ENCODE data around the gene USP7.
"Not testable (repeated sequence)": the region's sequence is repeated elsewhere in the genome, so short reads cannot be mapped to it uniquely, and the experiment has no call there.

Gene USP7

GRCh38 chr16:8846401-8846932, 117.2 kb downstream of the USP7 start:
- DNase-seq (ENCODE audit: low read depth, low spot score), result no peak

GRCh38 chr16:8845699-8846298, 117.9 kb downstream of the USP7 start:
- DNase-seq (ENCODE audit: low read depth, low spot score), result no peak

GRCh38 chr16:8843296-8843695, 120.4 kb downstream of the USP7 start:
- DNase-seq (ENCODE audit: low read depth, low spot score), result not testable (repeated sequence)
